ENCODE measurements around the gene KRT9. TPM values are rescaled to one million over a fixed set of nuclear protein-coding genes. Genes with fewer than 3 reads are reported as not detected.
"Not testable (repeated sequence)": the region's sequence is repeated elsewhere in the genome, so short reads cannot be mapped to it uniquely, and the experiment has no call there.

The KRT9 gene, protein sequence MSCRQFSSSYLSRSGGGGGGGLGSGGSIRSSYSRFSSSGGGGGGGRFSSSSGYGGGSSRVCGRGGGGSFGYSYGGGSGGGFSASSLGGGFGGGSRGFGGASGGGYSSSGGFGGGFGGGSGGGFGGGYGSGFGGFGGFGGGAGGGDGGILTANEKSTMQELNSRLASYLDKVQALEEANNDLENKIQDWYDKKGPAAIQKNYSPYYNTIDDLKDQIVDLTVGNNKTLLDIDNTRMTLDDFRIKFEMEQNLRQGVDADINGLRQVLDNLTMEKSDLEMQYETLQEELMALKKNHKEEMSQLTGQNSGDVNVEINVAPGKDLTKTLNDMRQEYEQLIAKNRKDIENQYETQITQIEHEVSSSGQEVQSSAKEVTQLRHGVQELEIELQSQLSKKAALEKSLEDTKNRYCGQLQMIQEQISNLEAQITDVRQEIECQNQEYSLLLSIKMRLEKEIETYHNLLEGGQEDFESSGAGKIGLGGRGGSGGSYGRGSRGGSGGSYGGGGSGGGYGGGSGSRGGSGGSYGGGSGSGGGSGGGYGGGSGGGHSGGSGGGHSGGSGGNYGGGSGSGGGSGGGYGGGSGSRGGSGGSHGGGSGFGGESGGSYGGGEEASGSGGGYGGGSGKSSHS
- not detected for total RNA-seq
- long read RNA-seq = 0 reads

- ATAC-seq (ENCODE audit: poor library complexity) (no peak), DNase-seq (no peak)
- intact Hi-C loops (cut with DNase I) = no loop called here
Measured at GRCh38 chr17:41571561-41572434, at the start of gene KRT9. Gene KRT9 (minus strand): TSS chr17:41572059. CDS start chr17:41571992, 67 bp downstream.

DNA sequence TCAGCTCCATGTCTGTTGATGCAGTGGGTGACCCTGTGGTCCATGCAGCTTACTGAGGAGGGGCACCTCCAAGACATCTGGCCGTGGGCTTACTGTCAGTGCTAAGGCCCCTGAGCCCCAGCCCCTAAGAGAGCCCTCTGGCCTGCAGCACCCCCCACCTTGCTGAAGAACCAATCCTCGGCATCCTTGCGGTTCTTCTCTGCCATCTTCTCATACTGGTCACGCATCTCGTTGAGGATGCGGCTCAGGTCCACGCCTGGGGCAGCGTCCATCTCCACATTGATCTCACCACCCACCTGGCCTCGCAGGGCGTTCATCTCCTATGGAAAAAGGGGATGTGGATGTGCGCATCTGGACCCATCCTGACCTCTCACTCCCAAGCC is 49.6 kb upstream of the KRT9 start:
- ATAC-seq (ENCODE audit: poor library complexity); intact Hi-C loops (cut with DNase I); DNase-seq: not testable (repeated sequence)

DNA sequence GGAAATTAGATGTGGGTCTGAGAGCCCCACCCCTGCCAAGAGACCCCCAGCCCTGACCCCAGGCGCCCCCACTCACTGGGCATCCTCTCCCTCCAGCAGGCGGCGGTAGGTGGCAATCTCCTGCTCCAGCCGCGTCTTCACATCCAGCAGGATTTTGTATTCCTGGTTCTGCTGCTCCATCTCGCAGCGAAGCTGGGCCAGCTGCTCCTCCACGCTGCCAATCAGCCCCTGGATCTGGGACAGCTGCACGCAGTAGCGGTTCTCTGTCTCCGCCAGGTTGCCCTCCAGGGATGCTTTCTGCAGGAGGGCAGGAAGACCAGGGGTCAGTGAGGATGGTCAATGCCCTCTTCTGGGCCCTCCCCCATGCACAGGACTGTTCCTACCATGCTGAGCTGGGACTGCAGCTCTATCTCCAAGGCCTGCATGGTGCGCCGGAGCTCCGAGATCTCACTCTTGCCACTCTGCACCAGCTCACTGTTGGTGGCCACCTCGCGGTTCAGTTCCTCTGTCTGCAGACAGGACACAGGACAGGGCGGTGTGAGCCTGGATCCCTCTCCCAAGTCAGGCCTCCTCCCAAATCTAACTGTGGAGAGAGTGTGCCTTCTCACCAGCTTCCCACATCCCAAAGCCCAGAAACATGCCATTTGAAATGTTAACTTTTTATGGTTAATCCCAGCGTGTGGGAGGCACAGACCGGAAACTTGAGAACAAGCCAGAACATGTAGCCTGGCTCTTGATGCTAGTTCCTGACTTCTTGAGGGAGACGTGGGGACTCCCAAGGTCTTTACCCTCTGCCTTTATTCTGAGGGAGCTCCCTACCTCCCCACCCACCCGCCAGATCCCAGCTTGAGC is 49.0 kb upstream of the KRT9 start:
- DNase-seq (no peak), ATAC-seq (ENCODE audit: poor library complexity) (no peak)
- intact Hi-C loops (cut with DNase I) = no loop called here

GRCh38 chr17:41619927-41620582 is 48.2 kb upstream of the KRT9 start:
- intact Hi-C loops (cut with DNase I); DNase-seq; ATAC-seq (ENCODE audit: poor library complexity): not testable (repeated sequence)

- DNase-seq (no peak), ATAC-seq (ENCODE audit: poor library complexity) (no peak)
- intact Hi-C loops (cut with DNase I) = no loop called here
Measured at GRCh38 chr17:41619036-41619926, 47.4 kb upstream of the KRT9 start.

GRCh38 chr17:41618341-41619035 is 46.6 kb upstream of the KRT9 start:
- intact Hi-C loops (cut with DNase I) = no loop called here
- ATAC-seq (ENCODE audit: poor library complexity) (no peak), DNase-seq (no peak)

GRCh38 chr17:41617698-41618097 is 45.8 kb upstream of the KRT9 start:
- no peak for DNase-seq
- ATAC-seq (ENCODE audit: poor library complexity) = no peak
- intact Hi-C loops (cut with DNase I) = no loop called here

DNA sequence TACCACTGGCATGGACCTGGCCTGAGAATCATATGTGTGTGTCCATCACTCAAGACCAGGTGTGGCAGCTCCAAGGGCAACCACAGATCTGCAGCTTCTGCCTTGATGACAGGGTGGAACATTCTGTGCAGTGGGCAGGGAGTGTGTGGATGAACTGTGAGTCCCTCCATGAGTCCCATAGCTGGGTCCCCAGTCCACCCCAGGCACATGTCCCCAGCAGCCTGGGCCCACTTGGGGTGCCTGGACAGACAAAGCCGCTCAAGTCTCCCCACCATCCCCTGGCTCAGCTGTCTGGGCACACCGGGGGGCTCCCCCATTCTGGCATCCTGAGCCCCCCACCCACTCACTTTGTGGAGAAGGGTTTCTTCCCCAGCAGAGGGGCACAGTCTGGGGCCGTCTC is 45.3 kb upstream of the KRT9 start:
- DNase-seq (no peak), ATAC-seq (ENCODE audit: poor library complexity) (no peak)

DNA sequence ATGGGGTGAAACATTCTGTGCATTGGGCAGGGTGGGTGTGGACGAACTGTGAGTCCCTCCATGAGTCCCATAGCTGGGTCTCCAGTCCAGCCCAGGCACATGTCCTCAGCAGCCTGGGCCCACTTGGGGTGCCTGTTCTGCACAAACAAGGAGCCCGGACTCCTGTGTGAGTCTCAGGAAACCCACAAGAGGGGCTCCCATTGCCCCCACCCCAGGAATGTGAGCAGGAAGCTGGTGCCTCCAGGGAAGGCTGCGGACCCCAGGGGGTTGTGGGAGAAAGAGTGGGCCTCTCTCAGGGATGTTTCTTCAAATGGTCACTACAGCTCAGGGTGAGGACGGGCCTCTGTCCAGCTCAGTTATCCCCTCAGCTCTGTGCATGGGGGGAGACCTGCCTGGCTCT is 44.6 kb upstream of the KRT9 start:
- ATAC-seq (ENCODE audit: poor library complexity); DNase-seq; intact Hi-C loops (cut with DNase I): not testable (repeated sequence)

More for the DNA sequence above, 45.3 kb upstream of the KRT9 start:
- intact Hi-C loops (cut with DNase I) = no loop called here

GRCh38 chr17:41615454-41615853 is 43.6 kb upstream of the KRT9 start:
- no peak for ATAC-seq (ENCODE audit: poor library complexity)
- DNase-seq = no peak
- intact Hi-C loops (cut with DNase I) = no loop called here

DNA sequence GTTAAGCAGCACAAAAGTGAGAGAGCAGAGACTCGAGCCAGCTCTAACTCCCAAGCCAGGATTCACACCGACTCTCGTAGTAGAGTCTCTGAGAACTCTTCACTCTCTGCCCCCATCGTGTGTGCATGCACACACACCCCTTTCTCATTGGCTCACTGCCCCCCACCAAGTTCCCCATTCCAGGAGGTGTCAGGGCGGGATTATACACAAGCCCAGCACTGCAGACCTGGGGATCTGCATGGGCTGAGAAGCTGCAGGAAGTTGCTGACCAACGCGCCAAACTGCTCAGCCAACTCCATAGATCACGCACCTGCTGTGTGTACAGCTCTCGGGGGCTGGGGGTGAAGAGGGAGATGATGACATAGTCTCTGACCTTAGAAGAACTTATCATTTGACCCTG is 42.9 kb upstream of the KRT9 start:
- intact Hi-C loops (cut with DNase I); DNase-seq; ATAC-seq (ENCODE audit: poor library complexity): not testable (repeated sequence)

GRCh38 chr17:41614098-41614497 is 42.2 kb upstream of the KRT9 start:
- intact Hi-C loops (cut with DNase I) = no loop called here
- no peak for DNase-seq
- ATAC-seq (ENCODE audit: poor library complexity) = no peak

GRCh38 chr17:41613277-41614082 is 41.6 kb upstream of the KRT9 start:
- no peak for ATAC-seq (ENCODE audit: poor library complexity)
- no peak for DNase-seq
- intact Hi-C loops (cut with DNase I) = no loop called here

- ATAC-seq (ENCODE audit: poor library complexity); intact Hi-C loops (cut with DNase I); DNase-seq: not testable (repeated sequence)
Measured at GRCh38 chr17:41612376-41613160, 40.7 kb upstream of the KRT9 start, which contains the start of gene KRT16. Gene KRT16 (minus strand): TSS chr17:41612767. CDS start chr17:41612688, 79 bp downstream.
